HG03064 (cell line): ENCODE results near the gene TTC9B.

Experiments used
- ATAC-seq: cut with Tn5 transposase; IDR thresholded peaks from one replicate; pipeline ENCODE4 v1.9.1; 2021; ENCODE audit warnings: low read depth; ENCODE audit not compliant: unreplicated experiment

TTC9B gene

DNA sequence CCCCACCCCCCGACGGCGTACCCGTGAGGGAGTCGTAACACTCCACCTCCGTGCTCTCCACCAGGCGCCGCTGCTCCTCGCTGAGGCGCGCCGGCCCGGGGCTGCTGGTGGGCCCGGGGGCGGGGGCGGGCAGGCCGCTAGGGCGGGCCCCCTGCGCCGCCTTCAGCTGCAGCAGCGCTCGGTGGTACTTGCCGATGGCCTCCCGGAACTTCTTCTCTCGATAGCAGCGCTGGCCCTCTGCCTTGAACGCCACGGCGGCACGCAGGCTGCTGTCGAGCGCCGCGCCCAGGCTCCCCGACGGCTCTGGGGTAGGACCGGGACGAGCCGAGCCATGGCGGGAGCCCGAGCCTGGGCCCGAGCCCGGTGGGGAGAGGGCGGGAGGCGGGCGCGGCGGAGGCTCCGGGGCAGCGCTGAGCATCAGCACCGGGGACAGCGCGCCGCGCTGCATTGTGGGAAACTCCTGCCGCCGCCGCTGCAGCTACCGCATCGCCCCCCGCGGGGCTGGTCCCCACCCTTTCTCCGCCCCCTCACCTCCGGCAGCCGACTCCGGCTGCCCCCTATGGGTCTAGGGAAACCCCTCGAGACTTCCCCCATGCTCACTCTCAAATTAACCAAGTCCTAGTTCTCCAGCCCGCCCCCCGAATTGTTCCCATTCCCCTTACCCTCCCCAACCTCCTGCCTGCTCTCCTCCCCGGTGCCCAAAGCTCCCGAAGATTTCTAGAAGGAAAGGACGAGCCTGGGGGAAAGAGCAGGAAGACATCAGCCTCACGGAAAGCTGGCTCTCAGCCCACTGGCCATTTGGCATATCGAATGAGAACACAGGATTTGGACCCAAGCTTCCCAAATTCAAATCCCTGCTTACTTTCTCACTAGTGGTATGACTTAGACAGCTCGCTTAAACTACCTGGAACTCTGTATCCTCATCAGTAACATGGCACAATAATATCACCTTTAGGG is at the start of gene TTC9B:
Gene TTC9B (minus strand): TSS at position 451 of the 957 bp plus-strand sequence. CDS start 3 bp downstream, at position 448.
- no peak for ATAC-seq

DNA sequence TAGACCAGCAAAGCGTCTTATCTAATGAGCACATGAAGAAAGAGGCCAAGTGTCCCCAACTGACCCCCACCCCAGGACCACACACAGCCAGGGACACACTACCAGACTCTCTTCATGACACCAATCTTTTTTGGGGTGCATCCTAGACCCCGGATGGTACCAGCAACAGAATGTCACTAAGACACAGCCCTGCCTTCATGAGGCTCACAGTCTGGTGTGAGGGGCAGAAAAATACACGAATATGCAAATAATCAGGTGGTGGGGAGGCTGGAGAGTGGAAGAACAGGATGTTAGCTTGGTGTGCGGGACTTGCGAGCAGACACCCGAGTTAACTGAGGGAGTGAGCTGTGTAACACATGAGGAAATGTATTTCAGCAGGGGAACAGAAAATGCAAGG is 49.4 kb upstream of the TTC9B start:
- no peak for ATAC-seq

DNA sequence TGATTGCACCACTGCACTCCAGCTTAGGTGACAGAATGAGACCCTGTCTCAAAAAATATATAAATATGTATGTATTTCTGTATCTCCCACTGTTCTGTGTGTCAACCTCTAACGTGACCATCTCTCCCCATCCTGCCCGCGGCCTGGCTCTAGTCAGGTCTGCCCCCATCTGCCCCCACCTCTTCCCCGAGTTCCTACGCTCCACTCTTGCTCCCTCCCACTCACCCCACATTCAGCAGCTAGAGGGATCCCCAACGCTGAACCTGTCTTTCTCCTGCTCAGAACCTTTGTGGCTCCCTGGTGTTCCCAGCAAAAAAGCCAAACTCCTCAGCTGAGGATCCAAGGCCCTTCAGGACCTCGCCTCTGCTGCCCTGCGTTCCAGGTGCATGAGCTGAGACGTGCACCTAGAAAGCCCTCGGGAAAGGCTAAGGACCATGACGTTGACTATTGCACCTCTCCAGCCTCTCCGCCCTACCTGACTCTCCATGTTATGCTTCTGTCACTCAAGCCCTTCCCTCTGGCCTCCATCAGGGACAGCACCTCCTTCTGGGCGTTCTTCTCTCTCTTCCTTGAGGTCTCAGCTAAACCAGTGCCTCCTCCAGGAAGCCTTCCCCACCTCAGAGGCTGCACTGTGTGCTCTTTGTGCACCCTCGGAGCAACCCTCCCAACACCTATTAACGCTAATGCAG is 48.9 kb upstream of the TTC9B start:
- no peak for ATAC-seq

DNA sequence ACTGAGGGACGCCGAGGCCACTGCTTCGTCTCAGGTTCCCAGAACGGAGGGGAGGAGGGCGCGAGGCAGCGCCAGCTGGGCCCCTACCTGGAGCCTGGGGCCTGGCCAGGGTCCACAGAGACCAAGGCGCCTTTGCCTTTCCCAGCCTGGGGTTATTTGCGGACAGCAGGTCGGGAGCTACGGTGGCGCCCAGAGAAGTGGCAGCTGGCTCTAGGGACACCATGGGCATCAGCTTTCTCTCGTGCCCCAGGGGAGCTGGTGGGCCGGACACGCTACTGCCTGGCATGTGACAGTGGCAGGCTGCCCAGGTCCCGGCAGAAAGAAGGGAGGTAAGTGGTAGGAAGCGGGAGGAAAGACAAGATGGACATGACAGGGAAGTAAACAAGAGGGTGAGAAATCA is 47.9 kb upstream of the TTC9B start:
- ATAC-seq: no peak

DNA sequence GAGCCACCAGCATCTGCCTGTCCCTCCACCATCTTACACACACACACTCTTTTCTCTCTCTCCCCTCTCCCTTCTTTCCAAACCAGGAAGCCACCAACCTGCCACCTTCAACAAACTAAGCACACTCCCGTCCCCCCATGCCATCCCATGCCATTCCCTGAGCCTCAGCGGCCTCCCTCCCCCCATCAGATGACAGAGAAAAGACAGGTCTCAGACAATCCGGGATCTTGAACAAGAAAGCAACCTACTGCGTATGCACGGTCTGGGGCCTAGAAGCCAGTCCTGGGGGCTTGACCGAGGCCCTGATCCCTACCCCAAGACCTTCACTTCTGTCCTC is 47.5 kb upstream of the TTC9B start:
- ATAC-seq: no peak

DNA sequence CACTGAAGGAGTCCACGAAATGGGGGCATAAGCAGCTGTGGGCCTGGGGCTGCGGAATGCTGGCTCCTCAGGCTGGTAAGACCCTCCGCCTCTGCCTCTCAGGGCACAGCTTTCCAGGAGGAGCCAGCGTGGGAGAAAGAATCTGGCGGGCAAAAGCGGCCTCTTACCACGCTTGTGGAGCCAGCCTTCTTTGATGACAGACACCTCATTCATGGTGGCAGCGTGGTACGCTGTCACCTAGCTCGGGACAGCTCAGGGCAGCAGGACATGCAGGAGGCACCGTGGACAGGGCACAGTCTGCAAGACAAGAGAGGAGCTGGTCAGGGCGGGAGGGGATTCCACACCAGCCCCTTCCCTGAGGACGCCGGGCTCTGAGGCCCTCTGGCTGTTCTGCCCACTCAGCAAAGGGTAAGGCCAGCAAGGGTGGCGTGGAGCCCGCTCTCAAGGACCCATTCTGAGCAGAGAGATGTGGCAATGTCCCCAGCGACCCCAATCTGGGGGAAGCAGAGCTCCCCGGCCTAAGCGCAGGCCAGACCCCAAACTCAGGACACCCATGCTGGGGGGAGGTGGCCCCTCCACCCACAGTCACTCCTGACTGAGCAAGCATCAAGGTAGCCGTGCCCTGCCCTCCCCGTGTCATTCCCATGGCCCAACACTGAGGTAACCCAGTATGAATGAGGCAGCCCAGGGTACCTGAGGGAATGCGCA is 47.0 kb upstream of the TTC9B start:
- ATAC-seq: no peak

DNA sequence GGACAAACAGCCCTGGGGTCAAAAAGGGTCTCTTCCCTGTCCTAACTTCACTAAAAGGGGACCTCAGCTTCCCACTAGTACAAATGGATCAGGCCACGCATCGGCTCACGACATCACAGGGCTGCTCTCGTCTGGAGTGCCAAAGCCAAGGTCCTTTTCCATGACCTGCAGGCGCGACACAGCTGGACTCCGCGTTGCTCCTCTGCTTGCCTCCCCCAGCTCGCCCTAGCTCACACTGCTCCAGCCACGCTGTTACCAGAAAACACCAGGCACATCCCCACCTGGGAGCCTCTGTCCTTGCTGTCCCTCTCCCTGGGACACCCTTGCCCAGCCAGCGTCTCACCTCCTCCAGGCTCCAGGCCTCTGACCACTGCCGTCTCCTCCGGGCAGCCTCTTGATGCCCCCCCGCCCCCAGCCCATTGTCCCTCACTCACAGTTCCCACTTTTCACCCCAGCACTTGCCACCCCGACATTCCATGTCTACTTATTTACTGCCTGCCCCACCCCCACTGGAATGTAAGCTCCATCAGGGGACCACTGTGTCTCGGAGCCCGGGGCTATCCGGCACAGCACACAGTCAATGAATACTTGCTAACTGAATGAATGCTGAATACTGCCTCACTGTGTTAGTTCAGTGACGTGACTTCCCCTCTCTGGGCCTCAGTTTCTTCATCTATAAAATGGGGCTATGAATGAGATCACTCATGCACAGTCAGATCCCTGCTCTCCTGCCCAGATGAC is 46.3 kb upstream of the TTC9B start:
- no peak for ATAC-seq

DNA sequence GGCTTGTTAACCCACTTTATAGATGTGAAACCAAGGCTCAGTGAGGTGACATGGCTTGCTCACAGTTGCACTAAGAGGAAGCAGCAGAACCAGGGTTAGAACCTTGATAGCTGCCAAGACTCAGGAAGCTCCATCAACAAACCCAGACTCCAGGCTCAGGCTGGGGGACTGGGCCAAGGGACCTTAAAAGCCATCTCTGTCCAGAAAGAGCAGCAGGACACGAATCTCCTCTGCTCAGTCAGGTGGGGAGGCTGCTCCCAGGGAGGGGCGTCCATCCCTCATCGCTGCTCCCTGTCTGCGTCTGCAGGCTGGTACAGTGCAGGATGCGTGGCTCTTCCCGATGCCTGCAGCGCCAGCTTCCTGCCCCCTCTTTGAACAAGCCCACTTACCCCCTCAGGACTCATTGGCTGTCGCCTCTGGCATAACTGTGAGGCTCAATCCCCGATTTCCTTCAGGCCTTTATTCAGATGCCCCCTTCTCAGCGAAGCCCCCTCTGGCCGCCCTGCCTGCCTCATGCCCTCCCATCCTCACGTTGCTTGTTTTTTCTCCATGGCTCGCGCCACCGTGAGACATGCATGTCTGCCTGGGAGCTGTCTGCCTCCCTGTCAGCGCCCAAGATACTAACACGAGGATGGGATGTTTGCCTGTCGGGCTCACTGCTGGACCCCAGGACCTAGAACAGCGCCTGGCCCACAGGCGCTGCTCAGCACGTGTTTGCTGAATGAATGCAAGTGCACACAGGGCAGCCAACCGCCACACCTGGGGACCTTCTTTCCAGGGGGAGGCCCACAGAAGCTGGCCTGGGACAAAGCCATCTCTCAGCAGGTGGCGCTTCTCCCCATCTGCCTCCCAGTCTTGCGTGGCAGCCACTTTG is 45.5 kb upstream of the TTC9B start:
- ATAC-seq: no peak

DNA sequence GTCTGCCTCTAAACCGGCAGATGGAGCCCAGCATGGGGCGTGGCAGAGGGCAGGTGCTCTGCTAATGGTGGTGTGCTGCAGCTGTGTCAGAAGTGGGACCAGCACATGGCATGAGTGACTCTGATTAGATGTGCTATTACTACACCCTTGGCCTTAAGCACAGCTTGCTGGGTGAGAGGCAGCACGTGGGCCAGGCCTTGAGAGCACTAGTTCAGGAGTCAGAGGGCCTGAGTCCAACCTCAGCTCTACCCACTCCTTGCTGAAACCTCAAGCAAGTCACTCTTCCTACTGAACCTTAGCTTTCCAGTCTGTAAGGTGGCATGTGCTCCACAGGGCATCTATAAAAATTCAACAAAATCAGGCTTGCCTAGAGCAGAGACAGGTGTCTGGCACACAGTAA is 44.2 kb upstream of the TTC9B start:
- no peak for ATAC-seq

DNA sequence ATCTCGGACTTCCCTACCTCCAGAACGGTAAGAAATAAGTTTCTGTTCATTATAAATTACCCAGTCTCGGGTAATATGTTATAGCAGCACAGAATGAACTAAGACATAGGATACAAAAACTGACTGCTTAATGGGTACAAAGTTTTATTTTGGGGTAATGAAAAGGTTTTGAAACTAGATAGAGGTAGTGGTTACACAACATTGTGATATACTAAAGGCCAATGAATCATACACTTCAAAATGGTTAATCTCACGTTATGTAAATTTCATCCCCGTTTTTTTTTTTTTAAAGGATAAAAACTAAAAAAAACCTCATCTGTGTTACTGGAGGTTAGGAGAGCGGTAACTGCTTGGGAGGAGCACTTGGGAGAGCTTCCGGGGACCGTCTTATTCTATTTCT is 43.4 kb upstream of the TTC9B start:
- no peak for ATAC-seq

DNA sequence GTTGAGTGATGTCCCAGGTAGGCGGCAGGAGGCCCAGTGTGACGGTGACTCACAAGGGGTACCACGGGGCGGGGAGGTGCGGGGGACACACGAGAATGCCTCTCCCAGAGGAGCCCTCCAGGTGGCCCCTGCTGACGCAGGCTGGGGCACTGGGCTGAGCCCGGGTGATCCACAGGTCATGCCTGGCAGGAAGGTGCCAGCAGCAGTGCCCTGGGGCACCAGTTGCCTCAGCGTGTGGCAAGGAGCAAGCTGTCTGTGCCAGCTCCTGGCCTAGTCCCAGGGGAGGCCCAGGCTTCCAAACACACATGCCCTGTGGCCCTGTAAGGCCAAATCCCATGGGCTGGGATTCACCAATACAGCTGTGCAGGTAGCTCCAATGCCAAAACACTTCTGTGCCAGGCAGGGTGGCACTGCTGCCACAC is 38.9 kb upstream of the TTC9B start:
- no peak for ATAC-seq

DNA sequence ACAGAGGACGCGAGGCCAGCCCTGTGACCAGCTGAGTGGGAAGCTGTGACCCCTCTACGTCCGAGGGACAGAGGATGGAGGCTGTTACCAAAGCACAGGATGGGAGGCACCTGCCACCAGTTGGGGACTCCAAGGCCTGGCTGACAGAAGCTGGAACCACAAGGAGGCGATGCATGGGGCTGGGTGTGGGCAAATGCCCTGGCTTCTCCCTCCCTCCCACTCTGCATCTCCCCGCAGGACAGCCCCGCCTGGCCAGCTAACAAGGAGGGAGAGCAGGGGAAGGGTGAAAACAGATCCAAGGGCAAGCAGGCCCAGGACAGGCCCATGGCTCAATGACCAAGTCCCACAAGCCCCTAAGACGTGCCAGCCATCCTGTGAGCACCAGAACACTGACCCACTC is 38.3 kb upstream of the TTC9B start:
- ATAC-seq: no peak

DNA sequence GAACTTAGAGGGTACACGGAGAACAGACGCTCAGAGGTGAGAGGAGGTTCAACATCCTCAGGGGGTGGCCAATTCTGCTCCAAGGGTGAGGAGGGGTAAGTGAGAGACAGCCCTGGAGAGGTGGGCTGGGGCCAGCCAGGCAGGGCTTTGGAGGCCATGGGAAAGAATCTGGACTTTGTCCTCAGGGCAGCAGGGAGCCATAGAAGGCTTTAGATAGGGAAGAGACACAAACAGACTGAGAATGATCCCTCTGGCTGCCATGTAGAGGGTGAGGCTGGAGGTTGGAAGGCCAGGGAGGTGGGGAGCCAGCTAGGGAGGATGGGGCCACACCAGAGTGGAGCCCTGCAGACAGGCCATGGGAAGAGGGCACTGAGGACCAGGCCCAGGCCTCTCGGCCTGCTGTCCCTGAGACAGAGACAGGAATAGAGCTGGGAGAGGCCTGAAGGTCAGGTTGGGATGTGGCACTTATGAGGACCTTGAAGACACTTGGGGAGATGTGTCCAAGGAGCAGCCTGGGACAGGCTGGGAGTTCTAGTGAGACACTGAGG is 37.5 kb upstream of the TTC9B start:
- no peak for ATAC-seq

DNA sequence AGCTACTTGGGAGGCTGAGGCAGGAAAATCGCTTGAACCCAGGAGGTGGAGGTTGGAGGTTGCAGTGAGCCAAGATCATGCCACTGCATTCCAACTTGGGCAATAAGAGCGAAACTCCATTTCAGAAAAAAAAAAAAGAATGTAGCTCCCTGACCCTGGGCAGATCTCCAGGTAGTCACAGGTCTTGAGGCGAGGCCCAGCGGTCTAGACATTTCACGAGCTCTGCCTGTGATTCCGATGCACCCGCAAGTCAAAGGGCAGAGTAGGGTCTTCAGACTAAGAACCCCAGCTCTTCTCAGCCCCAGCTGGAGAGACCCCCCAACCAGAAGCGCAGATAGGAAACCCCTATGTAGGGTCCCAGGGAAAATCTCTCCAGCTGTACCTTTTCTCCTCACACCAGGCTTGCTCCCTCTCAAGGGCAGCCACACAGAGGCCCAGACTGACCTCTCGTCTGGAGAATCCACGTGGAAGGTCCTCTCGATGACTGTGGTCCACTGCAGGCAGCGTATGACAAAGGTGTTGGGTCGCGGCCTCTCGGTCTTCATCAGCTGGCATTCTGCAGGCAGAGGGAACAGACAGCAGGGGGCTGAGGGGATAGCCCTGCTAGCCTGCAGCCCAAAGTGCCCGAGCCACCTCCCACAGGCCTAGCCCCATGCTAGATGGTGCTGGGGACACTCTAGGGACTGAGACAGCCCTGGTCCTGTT is 36.7 kb upstream of the TTC9B start:
- ATAC-seq: no peak

DNA sequence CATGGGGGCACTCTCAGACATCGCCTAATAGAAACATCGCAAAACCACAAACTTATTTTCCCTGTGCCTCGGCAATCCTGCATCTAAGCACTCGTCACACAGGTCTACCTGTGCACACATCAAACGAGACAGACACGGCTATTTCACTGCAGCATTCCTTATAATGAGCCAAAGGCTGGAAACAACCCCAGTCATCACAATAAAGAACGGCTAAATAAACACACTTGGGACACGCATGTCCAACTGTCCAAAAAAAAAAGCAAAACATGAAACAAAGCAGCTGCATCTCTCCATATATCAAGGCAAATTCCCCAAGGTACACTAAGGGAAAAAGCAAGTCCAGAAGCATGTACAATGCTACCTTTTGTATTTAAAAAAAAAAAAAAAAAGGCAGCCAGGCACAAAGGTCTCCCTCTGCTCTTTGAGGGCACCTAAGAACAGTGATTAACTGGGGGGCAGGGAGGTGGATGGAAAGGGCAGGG is 35.5 kb upstream of the TTC9B start:
- ATAC-seq: no peak

DNA sequence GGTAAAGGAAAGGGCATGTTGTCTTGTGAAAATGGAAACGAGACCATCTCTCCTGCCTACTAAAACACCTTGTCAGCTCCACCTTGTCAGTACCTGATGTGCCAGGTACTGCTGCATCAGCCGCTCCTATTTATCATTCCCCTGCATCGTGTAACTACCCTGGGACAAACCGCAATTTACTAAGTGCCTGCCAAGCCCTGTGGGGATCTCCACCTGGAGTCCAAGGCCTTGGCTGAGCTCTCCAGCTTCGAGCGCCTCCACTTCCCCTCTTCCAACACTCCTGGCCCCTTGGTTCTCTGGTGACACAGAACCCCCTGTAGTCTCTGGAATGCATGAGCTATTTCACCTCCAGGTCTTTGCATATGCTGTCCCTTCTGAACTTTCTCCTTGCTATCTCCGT is 34.2 kb upstream of the TTC9B start:
- no peak for ATAC-seq

DNA sequence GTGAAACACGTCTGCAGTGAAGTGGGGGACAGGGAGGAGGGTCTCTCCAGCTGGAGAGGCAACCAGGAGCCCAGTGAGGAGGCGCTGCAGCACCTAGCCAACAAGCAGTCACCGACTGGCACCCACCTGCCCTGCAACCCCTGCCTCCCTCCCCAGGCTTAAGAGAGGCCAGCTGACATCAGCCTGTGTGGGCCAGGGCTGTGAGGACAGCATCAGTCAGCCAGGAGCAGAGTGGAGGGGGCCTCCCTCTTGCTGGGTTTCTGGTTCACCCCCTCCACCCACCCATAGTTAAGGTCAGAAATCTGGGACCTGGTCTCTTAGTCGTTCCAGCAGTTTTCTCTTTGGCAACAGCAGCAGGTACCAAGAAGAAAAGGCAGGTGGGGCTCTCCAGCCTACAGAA is 33.8 kb upstream of the TTC9B start:
- ATAC-seq: no peak

DNA sequence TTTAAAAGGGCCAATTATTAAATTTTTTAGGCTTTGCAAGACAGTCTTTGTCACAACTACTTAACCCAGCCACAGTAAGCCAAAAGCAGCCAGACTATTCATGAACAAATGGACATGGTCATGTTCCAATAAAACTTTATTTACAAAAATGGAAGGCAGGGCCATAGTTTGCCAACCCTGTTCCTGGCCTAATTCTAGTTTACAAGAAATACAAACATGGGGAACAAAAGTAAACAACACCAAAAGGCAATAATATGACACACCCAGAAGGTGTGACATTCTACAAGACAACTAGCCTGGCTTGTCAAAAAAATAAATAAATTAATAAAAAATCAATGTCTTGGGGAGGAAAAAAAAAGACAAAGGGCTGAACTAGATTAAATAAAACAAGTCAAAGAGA is 33.1 kb upstream of the TTC9B start:
- no peak for ATAC-seq

DNA sequence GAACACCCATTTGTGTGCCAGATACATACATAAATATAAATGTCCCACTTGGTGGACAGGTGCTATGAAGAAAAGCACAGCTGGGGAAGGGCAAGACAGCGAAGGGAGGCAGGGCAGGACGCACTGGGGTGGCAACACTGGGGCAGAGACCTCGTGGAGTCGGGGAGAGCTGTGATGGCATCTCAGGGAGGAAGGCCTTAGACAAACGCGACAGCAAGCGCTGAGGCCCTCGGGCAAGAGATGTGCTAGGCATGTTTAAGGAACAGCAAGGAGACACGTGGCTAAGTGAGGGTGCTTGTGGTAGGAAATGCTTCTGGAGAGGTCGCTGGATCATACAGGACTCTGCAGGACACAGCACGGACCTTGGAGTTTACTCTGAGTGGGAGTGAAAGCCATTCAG is 31.6 kb upstream of the TTC9B start:
- no peak for ATAC-seq
